ENCODE measurements around the gene DRAP1. TPM values are rescaled to one million over a fixed set of nuclear protein-coding genes. Genes with fewer than 3 reads are reported as not detected.

Gene DRAP1
- total and polyA plus RNA-seq, 2 experiments from 2014 or later, result 121 to 294 TPM

- no peak for TF ChIP-seq ZNF462 (CRISPR knock-in tag; IDR thresholded peaks at IDR 0.05)
- TF ChIP-seq NANOG (IDR thresholded peaks at IDR 0.05; ENCODE audit: borderline replicate concordance), result no peak
- no peak for TF ChIP-seq ETS1 (IDR thresholded peaks at IDR 0.05)
Observed at GRCh38 chr11:65915101-65915820, 4.0 kb upstream of the DRAP1 start (continued).

DNA sequence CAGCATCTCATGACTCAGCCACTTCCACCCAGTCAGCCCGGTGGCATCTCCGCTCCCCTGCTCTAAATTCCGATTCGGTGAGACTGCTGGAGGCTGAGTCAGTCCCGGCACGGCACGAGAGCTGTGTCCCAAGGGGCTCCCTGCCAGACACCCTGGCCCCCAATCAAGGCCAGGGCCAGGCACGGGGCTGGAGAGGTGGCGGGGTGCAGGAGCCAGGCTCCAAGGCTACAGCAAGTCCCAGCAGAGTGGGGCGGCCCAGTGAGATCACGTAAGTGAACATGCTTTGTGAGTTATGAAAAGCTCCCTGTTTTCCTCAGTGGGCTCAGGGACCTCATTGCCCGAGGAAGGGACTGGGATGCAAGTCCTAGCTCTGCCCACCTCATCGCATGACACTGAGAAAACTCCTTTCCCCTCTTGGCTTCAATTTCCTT lies 3.4 kb upstream of the DRAP1 start:
- no peak overlapping the region for H3K27ac Mint-ChIP-seq
- peaks cover 10% of the 10 kb centered on the region for H3K4me1 Mint-ChIP-seq
- no peaks in the 10 kb centered on the region for H3K9me2 ChIP-seq (ENCODE audit: insufficient read depth)
- no peaks in the 10 kb centered on the region for H3K36me3 ChIP-seq (ENCODE audit: insufficient read depth)
- no peak overlapping the region for H3K4me2 ChIP-seq
- H3K36me3 Mint-ChIP-seq (ENCODE audit: low read depth), result peaks cover 3% of the 10 kb centered on the region; the same call in 1 of the 3 replicates
- H4K20me1 ChIP-seq (replicated peaks; ENCODE audit: insufficient read depth), result no peaks in the 10 kb centered on the region
- no peak for ATAC-seq
- peaks cover 7% of the 10 kb centered on the region for H3K79me2 ChIP-seq (replicated peaks; ENCODE audit: insufficient read depth)
- H3K27me3 ChIP-seq (ENCODE audit: insufficient read depth), result no peaks in the 10 kb centered on the region
- DNase-seq (ENCODE audit: low spot score), result peak; percentile 44
- H3F3A ChIP-seq (replicated peaks; ENCODE audit: low read depth), result 0 out of 2 replicates have a peak, but pooled peaks cover 6% of the 10 kb centered on the region
- peaks cover 23% of the 10 kb centered on the region for H3K27me3 Mint-ChIP-seq (ENCODE audit: insufficient read depth, low read depth, poor library complexity)
- no peak overlapping the region for H3K27ac ChIP-seq (ENCODE audit: low read depth)
- no peak overlapping the region for H3K4me3 Mint-ChIP-seq
- no peak overlapping the region for H3K4me3 ChIP-seq
- no peaks in the 10 kb centered on the region for H3K9me3 Mint-ChIP-seq
- peaks cover 10% of the 10 kb centered on the region for H3K4me1 ChIP-seq (ENCODE audit: insufficient read depth)
- H2AFZ ChIP-seq, result no peak overlapping the region
- TF ChIP-seq EZH2phosphoT487 (IDR thresholded peaks at IDR 0.05; ENCODE audit: unreplicated experiment), result no peak
- no peak for TF ChIP-seq ETS1 (IDR thresholded peaks at IDR 0.05)
- no peak for TF ChIP-seq ZNF462 (CRISPR knock-in tag; IDR thresholded peaks at IDR 0.05)
- TF ChIP-seq STAT1 (IDR thresholded peaks at IDR 0.05; ENCODE audit: unreplicated experiment), result no peak
